Activated B cell treated with CpG ODN at 0.5 μM for 24 hours (primary cell): ENCODE results near the gene LYL1. TPM values are rescaled to one million over a fixed set of nuclear protein-coding genes. Genes with fewer than 3 reads are reported as not detected.
A peak's percentile ranks its signal among the peaks of the same experiment; 100 is the strongest.
"Not testable (repeated sequence)": the region's sequence is repeated elsewhere in the genome, so short reads cannot be mapped to it uniquely, and the experiment has no call there.

ENCODE experiments used
- ATAC-seq: fragments of 200-7000 bp; cut with Tn5 transposase; one replicate; pipeline ENCODE4 v1.10.0; 2021; ENCODE audit warnings: low read depth, mild to moderate bottlenecking, moderate library complexity
- CTCF ChIA-PET: fragments of 350-600 bp; sonication (Branson Sonifier 250); formaldehyde crosslinking; loops from one replicate; lab custom pipeline; 2021; ENCODE audit warnings: antibody characterized with exemption; lab: Charles Lee
- POLR2A ChIA-PET: fragments of 350-600 bp; sonication (Branson Sonifier 250); formaldehyde crosslinking; loops from one replicate; lab custom pipeline; 2021; ENCODE audit warnings: antibody characterized with exemption; lab: Charles Lee
- DNase-seq: peaks from one replicate; pipeline ENCODE4 v3.0.0; 2022
- H3K27ac Mint-ChIP-seq: one replicate; pipeline ENCODE4 v1.8.0; 2020; ENCODE audit warnings: mixed read lengths
- H3K27me3 Mint-ChIP-seq: one replicate; pipeline ENCODE4 v1.8.0; 2021; ENCODE audit warnings: mixed read lengths
- H3K36me3 Mint-ChIP-seq: one replicate; pipeline ENCODE4 v1.8.0; 2021; ENCODE audit warnings: low read depth, mixed read lengths
- H3K4me1 Mint-ChIP-seq: one replicate; pipeline ENCODE4 v1.8.0; 2021; ENCODE audit warnings: mixed read lengths
- H3K4me3 Mint-ChIP-seq: one replicate; pipeline ENCODE4 v1.8.0; 2020; ENCODE audit warnings: mild to moderate bottlenecking, mixed read lengths
- H3K9me3 Mint-ChIP-seq: one replicate; pipeline ENCODE4 v1.8.0; 2020; ENCODE audit warnings: mixed read lengths
- CTCF ChIP-seq: fragments of 200-600 bp; IDR thresholded peaks from one replicate; pipeline ENCODE4 v1.8.0; 2022; ENCODE audit warnings: antibody characterized with exemption, mild to moderate bottlenecking
- intact Hi-C: fragments of 100-400 bp; cut with micrococcal nuclease; formaldehyde crosslinking; loops from one replicate; pipeline ENCODE4 v1.15.1; 2024
- total RNA-seq: library from RNA; stranded (reverse); gene quantifications from 2 replicates; pipeline ENCODE4 v1.2.3, GENCODE V29; 2022

Gene LYL1
- total RNA-seq, 1 donor from 2014 or later, result 74.8 TPM

- CTCF ChIA-PET, result interaction anchor here (0.9 to 1.8 kb wide), 7 partner anchors 18 to 113 kb away, joined by 3 to 18 read pairs (median 3); partner anchors contain the start of gene NACC1
- no peaks in the 10 kb centered on the region for H3K9me3 Mint-ChIP-seq
- DNase-seq, result no peak
These were observed 47.0 kb upstream of the LYL1 start for GRCh38 chr19:13149628-13150186.

GRCh38 chr19:13149173-13149627 lies 46.5 kb upstream of the LYL1 start:
- H3K27ac Mint-ChIP-seq, result peak overlapping the region; percentile 54
- DNase-seq, H3K27me3 Mint-ChIP-seq, H3K9me3 Mint-ChIP-seq, ATAC-seq, intact Hi-C loops: not testable (repeated sequence)
- H3K4me3 Mint-ChIP-seq, result peak overlapping the region; percentile 99
- ChIA-PET CTCF (interaction anchor here (1.8 kb wide), 1 partner anchor 46 kb away, joined by 18 read pairs; no protein-coding TSS in a partner anchor), POLR2A (interaction anchor here (0.7 to 5.0 kb wide), 8 partner anchors 17 to 132 kb away, joined by 8 to 258 read pairs (median 14); partner anchors contain the start of genes LYL1, NACC1 and TRMT1)
- H3K36me3 Mint-ChIP-seq, result peaks cover 41% of the 10 kb centered on the region
- H3K4me1 Mint-ChIP-seq, result peaks cover 34% of the 10 kb centered on the region

More at GRCh38 chr19:13149628-13150186, 47.0 kb upstream of the LYL1 start:
- H3K36me3 Mint-ChIP-seq, result peaks cover 42% of the 10 kb centered on the region
- intact Hi-C loops, result loop anchor here (1.0 to 10.0 kb wide), 9 partner anchors 17 to 988 kb away; partner anchors contain the start of genes ASF1B, CALR, LYL1 and RFX1
- H3K4me1 Mint-ChIP-seq, result peaks cover 34% of the 10 kb centered on the region
- POLR2A ChIA-PET, result interaction anchor here (0.6 to 5.0 kb wide), 18 partner anchors 17 to 1350 kb away, joined by 3 to 258 read pairs (median 4); partner anchors contain the start of genes LYL1, NACC1 and TRMT1
- H3K27ac Mint-ChIP-seq, result peak overlapping the region; percentile 99
- TF ChIP-seq CTCF, result no peak
- peak; percentile 2 for ATAC-seq
- no peaks in the 10 kb centered on the region for H3K27me3 Mint-ChIP-seq
- peak overlapping the region; percentile 99 for H3K4me3 Mint-ChIP-seq

GRCh38 chr19:13146763-13147563 lies 44.3 kb upstream of the LYL1 start:
- peaks cover 33% of the 10 kb centered on the region for H3K36me3 Mint-ChIP-seq
- peaks cover 28% of the 10 kb centered on the region for H3K4me1 Mint-ChIP-seq
- H3K9me3 Mint-ChIP-seq, result no peaks in the 10 kb centered on the region
- no peak for TF ChIP-seq CTCF
- POLR2A ChIA-PET, result interaction anchor here (0.7 kb wide), 2 partner anchors 64 to 263 kb away, joined by 4 to 11 read pairs; no protein-coding TSS in a partner anchor
- no peaks in the 10 kb centered on the region for H3K27me3 Mint-ChIP-seq
- ATAC-seq (no peak), DNase-seq (no peak)
- intact Hi-C loops, result no loop called here
- H3K4me3 Mint-ChIP-seq, result no peak overlapping the region
- CTCF ChIA-PET, result interaction anchor here (1.0 kb wide), 1 partner anchor 116 kb away, joined by 3 read pairs; no protein-coding TSS in a partner anchor
- no peak overlapping the region for H3K27ac Mint-ChIP-seq

- TF ChIP-seq CTCF, result no peak
- DNase-seq (no peak), ATAC-seq (no peak)
- H3K36me3 Mint-ChIP-seq, result peaks cover 59% of the 10 kb centered on the region
- CTCF ChIA-PET, result no interaction called here
- no peak overlapping the region for H3K4me3 Mint-ChIP-seq
- no peaks in the 10 kb centered on the region for H3K9me3 Mint-ChIP-seq
- no peaks in the 10 kb centered on the region for H3K27me3 Mint-ChIP-seq
- intact Hi-C loops, result no loop called here
- H3K4me1 Mint-ChIP-seq, result no peaks in the 10 kb centered on the region
- H3K27ac Mint-ChIP-seq, result no peak overlapping the region
- POLR2A ChIA-PET, result no interaction called here
These were observed 37.1 kb upstream of the LYL1 start for GRCh38 chr19:13139633-13140311.

- POLR2A ChIA-PET, result no interaction called here
These were observed 36.2 kb upstream of the LYL1 start for GRCh38 chr19:13138916-13139198.

More at GRCh38 chr19:13138916-13139198, 36.2 kb upstream of the LYL1 start:
- intact Hi-C loops, result no loop called here
- DNase-seq (no peak), ATAC-seq (no peak)
- H3K4me3 Mint-ChIP-seq, result no peak overlapping the region
- no peak for TF ChIP-seq CTCF
- H3K4me1 Mint-ChIP-seq, result no peaks in the 10 kb centered on the region
- no peaks in the 10 kb centered on the region for H3K9me3 Mint-ChIP-seq
- H3K27ac Mint-ChIP-seq, result no peak overlapping the region
- CTCF ChIA-PET, result no interaction called here
- peaks cover 57% of the 10 kb centered on the region for H3K36me3 Mint-ChIP-seq
- H3K27me3 Mint-ChIP-seq, result no peaks in the 10 kb centered on the region
